Activated CD4-positive, alpha-beta T cell treated with anti-CD3 and anti-CD28 coated beads for 36 hours (primary cell): ENCODE data around the gene SPEG. TPM values are rescaled to one million over a fixed set of nuclear protein-coding genes. Genes with fewer than 3 reads are reported as not detected.
A peak's percentile ranks its signal among the peaks of the same experiment; 100 is the strongest.

ENCODE experiments used
- ATAC-seq: fragments of 200-7000 bp; cut with Tn5 transposase; one replicate; pipeline ENCODE4 v1.10.0; 2021; ENCODE audit warnings: mild to moderate bottlenecking, moderate library complexity
- CTCF ChIA-PET: fragments of 350-600 bp; sonication (Branson Sonifier 250); formaldehyde crosslinking; loops from one replicate; lab custom pipeline; 2021; ENCODE audit warnings: antibody characterized with exemption; lab: Charles Lee
- POLR2A ChIA-PET: fragments of 350-600 bp; sonication (Branson Sonifier 250); formaldehyde crosslinking; loops from one replicate; lab custom pipeline; 2021; ENCODE audit warnings: antibody characterized with exemption, inconsistent platforms; lab: Charles Lee
- DNase-seq: peaks from one replicate; pipeline ENCODE4 v3.0.0-alpha.2; 2020
- H3K27ac Mint-ChIP-seq: one replicate; pipeline ENCODE4 v1.8.0; 2021; ENCODE audit warnings: mixed read lengths
- H3K27me3 Mint-ChIP-seq: one replicate; pipeline ENCODE4 v1.8.0; 2021; ENCODE audit warnings: mixed read lengths
- H3K36me3 Mint-ChIP-seq: one replicate; pipeline ENCODE4 v1.8.0; 2021; ENCODE audit warnings: low read depth, mixed read lengths
- H3K4me1 Mint-ChIP-seq: one replicate; pipeline ENCODE4 v1.8.0; 2021; ENCODE audit warnings: mixed read lengths
- H3K4me3 Mint-ChIP-seq: one replicate; pipeline ENCODE4 v1.8.0; 2021; ENCODE audit warnings: mild to moderate bottlenecking, moderate library complexity, mixed read lengths
- H3K9me3 Mint-ChIP-seq: one replicate; pipeline ENCODE4 v1.8.0; 2021; ENCODE audit warnings: low read depth, mixed read lengths
- intact Hi-C, 2 experiments: fragments of 100-400 bp; cut with DNase I in 1 of 2; cut with micrococcal nuclease in 1 of 2; formaldehyde crosslinking; loops; one replicate each; pipeline versions ENCODE4 v1.14.2 to v1.15.1; 2022 to 2024; cut with DNase I, micrococcal nuclease
- total RNA-seq, 2 experiments: library from RNA; stranded (reverse); gene quantifications; one replicate each; pipeline ENCODE4 v1.2.3, GENCODE V29; 2021

The SPEG gene
- total RNA-seq, 2 experiments from 2014 or later = 0.89 to 1.4 TPM

- Mint-ChIP-seq H3K4me3 (peak overlapping the region; percentile 86), H3K27me3 (peaks cover 32% of the 10 kb centered on the region), H3K4me1 (peaks cover 38% of the 10 kb centered on the region), H3K36me3 (peaks cover 10% of the 10 kb centered on the region), H3K27ac (peak overlapping the region; percentile 72), H3K9me3 (no peaks in the 10 kb centered on the region)
- no peak for ATAC-seq
- POLR2A ChIA-PET = interaction anchor here (0.5 kb wide), 1 partner anchor 77 kb away, joined by 3 read pairs; no protein-coding TSS in a partner anchor
- intact Hi-C loops = loop anchor here (2.0 to 5.0 kb wide), 5 partner anchors 53 to 1229 kb away; partner anchors contain the start of genes AAMP (in 1 of the 2), GLB1L (in 1 of the 2), PNKD (in 1 of the 2) and STK16 (in 1 of the 2)
- no peak for DNase-seq
- CTCF ChIA-PET = interaction anchor here (0.6 to 7.2 kb wide), 10 partner anchors 9 to 112 kb away, joined by 3 to 128 read pairs (median 4); partner anchors contain the start of gene DNPEP
These were observed 64.9 kb downstream of the SPEG start for GRCh38 chr2:219499555-219499954.

- POLR2A ChIA-PET = interaction anchor here (0.5 kb wide), 1 partner anchor 76 kb away, joined by 3 read pairs; no protein-coding TSS in a partner anchor
- peaks cover 11% of the 10 kb centered on the region for H3K36me3 Mint-ChIP-seq
- peak overlapping the region; percentile 86 for H3K4me3 Mint-ChIP-seq
These were observed 65.5 kb downstream of the SPEG start for GRCh38 chr2:219500135-219500534.

GRCh38 chr2:219501849-219502248 is 67.2 kb downstream of the SPEG start:
- ChIA-PET POLR2A (no interaction called here), CTCF (interaction anchor here (0.6 kb wide), 1 partner anchor 17 kb away, joined by 3 read pairs; no protein-coding TSS in a partner anchor)

More at GRCh38 chr2:219500135-219500534, 65.5 kb downstream of the SPEG start:
- no peaks in the 10 kb centered on the region for H3K9me3 Mint-ChIP-seq
- CTCF ChIA-PET = interaction anchor here (0.6 to 7.2 kb wide), 10 partner anchors 8 to 113 kb away, joined by 3 to 128 read pairs (median 4); partner anchors contain the start of gene DNPEP
- H3K27me3 Mint-ChIP-seq = peaks cover 26% of the 10 kb centered on the region
- H3K4me1 Mint-ChIP-seq = peaks cover 38% of the 10 kb centered on the region
- intact Hi-C loops = loop anchor here in 1 of 2 experiments (10.0 kb wide), 1 partner anchor 1485 kb away; no protein-coding TSS in a partner anchor
- H3K27ac Mint-ChIP-seq = no peak overlapping the region
- ATAC-seq (no peak), DNase-seq (no peak)

GRCh38 chr2:219502618-219503017 is 68.0 kb downstream of the SPEG start:
- ChIA-PET POLR2A (no interaction called here), CTCF (no interaction called here)
- Mint-ChIP-seq H3K36me3 (peaks cover 26% of the 10 kb centered on the region), H3K9me3 (no peaks in the 10 kb centered on the region), H3K4me3 (no peak overlapping the region), H3K27ac (no peak overlapping the region), H3K27me3 (peaks cover 6% of the 10 kb centered on the region), H3K4me1 (peaks cover 28% of the 10 kb centered on the region)
- ATAC-seq (no peak), DNase-seq (no peak)
- intact Hi-C loops = loop anchor here in 1 of 2 experiments (10.0 kb wide), 1 partner anchor 1488 kb away; no protein-coding TSS in a partner anchor

More at GRCh38 chr2:219501849-219502248, 67.2 kb downstream of the SPEG start:
- peaks cover 13% of the 10 kb centered on the region for H3K27me3 Mint-ChIP-seq
- ATAC-seq = no peak
- H3K27ac Mint-ChIP-seq = no peak overlapping the region
- peaks cover 21% of the 10 kb centered on the region for H3K36me3 Mint-ChIP-seq
- no peak overlapping the region for H3K4me3 Mint-ChIP-seq
- no peak for DNase-seq
- H3K4me1 Mint-ChIP-seq = peaks cover 33% of the 10 kb centered on the region
- intact Hi-C loops = loop anchor here in 1 of 2 experiments (10.0 kb wide), 1 partner anchor 1487 kb away; no protein-coding TSS in a partner anchor
- no peaks in the 10 kb centered on the region for H3K9me3 Mint-ChIP-seq

GRCh38 chr2:219505585-219505984 is 70.9 kb downstream of the SPEG start:
- intact Hi-C loops = loop anchor here in 1 of 2 experiments (10.0 kb wide), 1 partner anchor 1491 kb away; no protein-coding TSS in a partner anchor
- no peak overlapping the region for H3K4me3 Mint-ChIP-seq
- DNase-seq (no peak), ATAC-seq (no peak)
- H3K36me3 Mint-ChIP-seq = peaks cover 28% of the 10 kb centered on the region
- peaks cover 13% of the 10 kb centered on the region for H3K27me3 Mint-ChIP-seq
- H3K27ac Mint-ChIP-seq = no peak overlapping the region
- H3K4me1 Mint-ChIP-seq = peaks cover 16% of the 10 kb centered on the region
- ChIA-PET CTCF (no interaction called here), POLR2A (no interaction called here)
- no peaks in the 10 kb centered on the region for H3K9me3 Mint-ChIP-seq

- H3K36me3 Mint-ChIP-seq = peaks cover 28% of the 10 kb centered on the region
- ATAC-seq (no peak), DNase-seq (no peak)
- ChIA-PET POLR2A (no interaction called here), CTCF (interaction anchor here (1.0 to 5.6 kb wide), 3 partner anchors 9 to 23 kb away, joined by 3 to 55 read pairs (median 46); partner anchors contain the start of gene GMPPA)
- H3K4me3 Mint-ChIP-seq = no peak overlapping the region
- intact Hi-C loops = loop anchor here in 1 of 2 experiments (10.0 kb wide), 1 partner anchor 1491 kb away; no protein-coding TSS in a partner anchor
- peaks cover 15% of the 10 kb centered on the region for H3K4me1 Mint-ChIP-seq
- peaks cover 20% of the 10 kb centered on the region for H3K27me3 Mint-ChIP-seq
- H3K9me3 Mint-ChIP-seq = no peaks in the 10 kb centered on the region
- H3K27ac Mint-ChIP-seq = no peak overlapping the region
These were observed 71.6 kb downstream of the SPEG start for GRCh38 chr2:219506153-219506801.

- Mint-ChIP-seq H3K9me3 (no peaks in the 10 kb centered on the region), H3K27me3 (peaks cover 25% of the 10 kb centered on the region), H3K4me1 (peaks cover 12% of the 10 kb centered on the region), H3K27ac (no peak overlapping the region), H3K36me3 (peaks cover 28% of the 10 kb centered on the region), H3K4me3 (no peak overlapping the region)
- POLR2A ChIA-PET = no interaction called here
- CTCF ChIA-PET = interaction anchor here (0.5 to 5.6 kb wide), 6 partner anchors 9 to 136 kb away, joined by 3 to 55 read pairs (median 3); partner anchors contain the start of gene GMPPA
- intact Hi-C loops = loop anchor here in 1 of 2 experiments (10.0 kb wide), 1 partner anchor 1492 kb away; no protein-coding TSS in a partner anchor
- DNase-seq = no peak
- ATAC-seq = no peak
These were observed 72.3 kb downstream of the SPEG start for GRCh38 chr2:219506802-219507526.

- POLR2A ChIA-PET = no interaction called here
- H3K36me3 Mint-ChIP-seq = peaks cover 28% of the 10 kb centered on the region
- CTCF ChIA-PET = interaction anchor here (0.5 to 5.6 kb wide), 5 partner anchors 10 to 135 kb away, joined by 3 to 55 read pairs (median 3); partner anchors contain the start of gene GMPPA
- peaks cover 30% of the 10 kb centered on the region for H3K27me3 Mint-ChIP-seq
- no peaks in the 10 kb centered on the region for H3K9me3 Mint-ChIP-seq
- DNase-seq = no peak
- intact Hi-C loops = loop anchor here in 1 of 2 experiments (10.0 kb wide), 1 partner anchor 1493 kb away; no protein-coding TSS in a partner anchor
- ATAC-seq = no peak
- peaks cover 12% of the 10 kb centered on the region for H3K4me1 Mint-ChIP-seq
- no peak overlapping the region for H3K4me3 Mint-ChIP-seq
- no peak overlapping the region for H3K27ac Mint-ChIP-seq
These were observed 73.2 kb downstream of the SPEG start for GRCh38 chr2:219507581-219508443.

- POLR2A ChIA-PET = no interaction called here
These were observed 73.7 kb downstream of the SPEG start for GRCh38 chr2:219508444-219508734.

More at GRCh38 chr2:219508444-219508734, 73.7 kb downstream of the SPEG start:
- CTCF ChIA-PET = interaction anchor here (4.6 to 5.6 kb wide), 2 partner anchors 11 to 21 kb away, joined by 46 to 55 read pairs; partner anchors contain the start of gene GMPPA
- Mint-ChIP-seq H3K27me3 (peaks cover 35% of the 10 kb centered on the region), H3K9me3 (no peaks in the 10 kb centered on the region), H3K27ac (no peak overlapping the region), H3K36me3 (peaks cover 28% of the 10 kb centered on the region), H3K4me3 (no peak overlapping the region), H3K4me1 (peaks cover 13% of the 10 kb centered on the region)
- ATAC-seq (no peak), DNase-seq (no peak)
- intact Hi-C loops = loop anchor here in 1 of 2 experiments (10.0 kb wide), 1 partner anchor 1494 kb away; no protein-coding TSS in a partner anchor
